B cell (primary cell): ENCODE measurements around the gene PIBF1.

Source experiments
- EZH2 ChIP-seq: IDR thresholded peaks from 2 replicates; pipeline ENCODE4 v1.6.1; 2012; ENCODE audit warnings: borderline replicate concordance, low read depth, mild to moderate bottlenecking, moderate library complexity, low read length; ENCODE audit not compliant: insufficient read depth, poor library complexity, severe bottlenecking
- TF ChIP-seq, protein P1 (sequence below): fragments of 200-600 bp; IDR thresholded peaks from one replicate; pipeline ENCODE4 v1.8.0; 2022; ENCODE audit warnings: antibody characterized with exemption, mild to moderate bottlenecking

DNA sequence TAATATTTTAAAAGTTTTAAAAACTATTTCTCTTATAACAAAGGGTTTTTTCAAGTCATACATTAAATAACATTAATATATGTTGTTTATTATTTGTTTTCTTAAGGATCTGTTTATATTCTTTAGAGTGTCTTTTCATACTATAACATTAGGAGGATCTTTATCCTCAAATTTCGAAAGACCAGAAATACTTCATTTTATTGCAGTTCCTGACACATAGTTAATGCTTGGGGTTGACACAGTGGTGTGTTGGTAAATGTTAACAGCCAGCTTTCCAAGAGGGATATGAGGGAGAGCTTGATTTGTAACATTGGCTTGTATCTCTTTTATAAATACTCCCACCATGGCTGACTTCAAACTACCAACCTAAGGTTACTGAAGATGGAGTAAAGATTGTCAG is 150.3 kb downstream of the PIBF1 start:
- TF ChIP-seq, protein P1, sequence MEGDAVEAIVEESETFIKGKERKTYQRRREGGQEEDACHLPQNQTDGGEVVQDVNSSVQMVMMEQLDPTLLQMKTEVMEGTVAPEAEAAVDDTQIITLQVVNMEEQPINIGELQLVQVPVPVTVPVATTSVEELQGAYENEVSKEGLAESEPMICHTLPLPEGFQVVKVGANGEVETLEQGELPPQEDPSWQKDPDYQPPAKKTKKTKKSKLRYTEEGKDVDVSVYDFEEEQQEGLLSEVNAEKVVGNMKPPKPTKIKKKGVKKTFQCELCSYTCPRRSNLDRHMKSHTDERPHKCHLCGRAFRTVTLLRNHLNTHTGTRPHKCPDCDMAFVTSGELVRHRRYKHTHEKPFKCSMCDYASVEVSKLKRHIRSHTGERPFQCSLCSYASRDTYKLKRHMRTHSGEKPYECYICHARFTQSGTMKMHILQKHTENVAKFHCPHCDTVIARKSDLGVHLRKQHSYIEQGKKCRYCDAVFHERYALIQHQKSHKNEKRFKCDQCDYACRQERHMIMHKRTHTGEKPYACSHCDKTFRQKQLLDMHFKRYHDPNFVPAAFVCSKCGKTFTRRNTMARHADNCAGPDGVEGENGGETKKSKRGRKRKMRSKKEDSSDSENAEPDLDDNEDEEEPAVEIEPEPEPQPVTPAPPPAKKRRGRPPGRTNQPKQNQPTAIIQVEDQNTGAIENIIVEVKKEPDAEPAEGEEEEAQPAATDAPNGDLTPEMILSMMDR: no peak
- TF ChIP-seq EZH2: no peak
